ENCODE data around the gene PIK3C2B.
"Not testable (repeated sequence)": the region's sequence is repeated elsewhere in the genome, so short reads cannot be mapped to it uniquely, and the experiment has no call there.

The PIK3C2B gene

GRCh38 chr1:204491655-204492054, 3.0 kb downstream of the PIK3C2B start:
- no peak overlapping the region for H3K4me3 ChIP-seq (replicated peaks in 1 of 2; ENCODE audit: low read depth in 2 of 2, low read length in 2 of 2)
- DNase-seq (ENCODE audit: low read depth in 2 of 2): no peak
- TF ChIP-seq CTCF (IDR thresholded peaks at IDR 0.05; ENCODE audit: low read depth, low read length): no peak

- DNase-seq (ENCODE audit: low read depth in 2 of 2): no peak
- no peak overlapping the region for H3K4me3 ChIP-seq (replicated peaks in 1 of 2; ENCODE audit: low read depth in 2 of 2, low read length in 2 of 2)
- no peak for TF ChIP-seq CTCF (IDR thresholded peaks at IDR 0.05; ENCODE audit: low read depth, low read length)
Measured at GRCh38 chr1:204487256-204487615, 7.4 kb downstream of the PIK3C2B start.

GRCh38 chr1:204486513-204487255, 7.9 kb downstream of the PIK3C2B start:
- H3K4me3 ChIP-seq (replicated peaks in 1 of 2; ENCODE audit: low read depth in 2 of 2, low read length in 2 of 2); DNase-seq (ENCODE audit: low read depth in 2 of 2): not testable (repeated sequence)

- no peak for TF ChIP-seq CTCF (IDR thresholded peaks at IDR 0.05; ENCODE audit: low read depth, low read length)
- no peak overlapping the region for H3K4me3 ChIP-seq (replicated peaks in 1 of 2; ENCODE audit: low read depth in 2 of 2, low read length in 2 of 2)
- no peak for DNase-seq (ENCODE audit: low read depth in 2 of 2)
Measured at GRCh38 chr1:204483791-204484190, 10.8 kb downstream of the PIK3C2B start.

DNA sequence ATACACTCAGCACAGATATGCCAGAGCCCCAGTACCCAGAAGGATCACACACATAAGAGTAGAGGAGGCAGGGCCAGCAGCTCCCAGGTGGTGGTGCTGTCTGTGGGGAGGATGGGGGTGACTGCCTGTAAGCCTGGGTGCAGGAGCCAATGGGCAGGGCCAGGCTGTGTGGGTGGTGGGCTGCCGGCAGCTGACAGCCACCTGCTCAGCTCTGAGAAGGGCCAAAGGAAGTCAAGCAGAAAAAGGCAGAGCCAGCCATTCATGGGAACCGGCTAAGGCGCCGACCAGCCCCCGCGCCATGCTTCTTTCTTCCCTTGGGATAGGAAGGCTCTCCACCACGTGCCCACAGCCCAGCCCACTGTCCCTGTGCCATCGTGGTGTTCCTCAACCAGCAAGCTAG, 14.1 kb downstream of the PIK3C2B start:
- no peak for TF ChIP-seq CTCF (IDR thresholded peaks at IDR 0.05; ENCODE audit: low read depth, low read length)
- no peak for DNase-seq (ENCODE audit: low read depth in 2 of 2)
- no peak overlapping the region for H3K4me3 ChIP-seq (replicated peaks in 1 of 2; ENCODE audit: low read depth in 2 of 2, low read length in 2 of 2)

DNA sequence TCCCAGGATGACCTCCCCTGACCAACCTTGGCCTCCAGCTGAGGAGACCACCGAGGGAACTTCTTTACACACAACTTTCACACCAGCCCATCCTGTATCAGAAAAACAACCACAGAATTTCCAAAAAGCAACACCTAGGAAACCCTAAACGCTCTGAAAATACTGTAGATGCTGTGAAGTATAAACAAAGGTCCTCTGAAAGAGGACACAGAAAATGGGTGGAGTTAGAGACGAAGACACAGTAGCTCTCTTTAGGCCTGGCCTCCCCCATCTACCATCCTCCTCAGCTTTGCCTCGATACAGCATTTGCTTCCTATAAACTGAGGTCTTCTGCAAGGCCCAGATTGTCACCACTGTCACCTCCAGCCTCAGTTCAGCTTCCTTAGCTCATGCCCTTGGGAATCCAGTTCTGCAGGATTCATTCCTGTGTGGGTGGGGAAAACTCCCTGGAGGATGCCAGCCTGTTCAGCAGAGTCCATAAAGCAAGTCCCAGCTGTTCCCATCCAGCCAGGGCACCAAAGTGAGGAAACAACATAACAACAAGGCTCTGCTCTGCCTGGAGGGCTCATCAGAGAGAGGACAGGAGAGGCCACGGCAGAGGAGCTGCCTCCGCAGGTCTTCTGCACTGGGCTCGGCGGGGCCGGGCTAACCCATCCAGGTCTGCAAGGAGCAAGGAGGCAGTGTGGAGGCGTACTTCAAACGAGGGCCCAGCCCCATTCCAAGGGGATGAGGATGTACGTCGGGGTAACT, 15.0 kb downstream of the PIK3C2B start:
- TF ChIP-seq CTCF (IDR thresholded peaks at IDR 0.05; ENCODE audit: low read depth, low read length): no peak
- no peak for DNase-seq (ENCODE audit: low read depth in 2 of 2)
- H3K4me3 ChIP-seq (replicated peaks in 1 of 2; ENCODE audit: low read depth in 2 of 2, low read length in 2 of 2): no peak overlapping the region

DNA sequence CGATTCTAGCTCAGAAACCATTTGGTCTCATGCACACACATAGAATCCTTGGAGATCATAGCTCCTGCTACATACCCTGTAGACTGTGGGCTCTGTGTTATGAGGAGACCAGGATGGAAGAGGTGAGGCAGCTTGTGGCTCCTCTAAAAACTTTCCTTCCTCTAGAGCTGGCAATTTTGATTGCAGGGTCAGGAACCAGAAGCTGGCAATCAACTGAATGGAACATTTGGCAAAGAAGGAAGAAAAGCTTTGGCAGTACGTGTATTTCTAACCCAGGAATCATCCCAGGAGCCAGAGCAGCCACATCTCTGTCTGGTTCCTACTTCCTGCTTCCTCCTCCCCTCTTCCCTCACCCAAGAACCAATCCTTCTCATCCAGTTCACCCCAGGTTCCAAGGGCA, 15.7 kb downstream of the PIK3C2B start:
- no peak overlapping the region for H3K4me3 ChIP-seq (replicated peaks in 1 of 2; ENCODE audit: low read depth in 2 of 2, low read length in 2 of 2)
- DNase-seq (ENCODE audit: low read depth in 2 of 2): no peak
- TF ChIP-seq CTCF (IDR thresholded peaks at IDR 0.05; ENCODE audit: low read depth, low read length): no peak
